ENCODE measurements around the gene DOCK3.

GRCh38 chr3:51395493-51396213 is 720.9 kb downstream of the DOCK3 start:
- TF ChIP-seq EP300 (IDR thresholded peaks at IDR 0.05) (no peak), POLR2A (IDR thresholded peaks at IDR 0.05) (no peak), POLR2AphosphoS5 (IDR thresholded peaks at IDR 0.05) (no peak)
- TF ChIP-seq, protein P1, sequence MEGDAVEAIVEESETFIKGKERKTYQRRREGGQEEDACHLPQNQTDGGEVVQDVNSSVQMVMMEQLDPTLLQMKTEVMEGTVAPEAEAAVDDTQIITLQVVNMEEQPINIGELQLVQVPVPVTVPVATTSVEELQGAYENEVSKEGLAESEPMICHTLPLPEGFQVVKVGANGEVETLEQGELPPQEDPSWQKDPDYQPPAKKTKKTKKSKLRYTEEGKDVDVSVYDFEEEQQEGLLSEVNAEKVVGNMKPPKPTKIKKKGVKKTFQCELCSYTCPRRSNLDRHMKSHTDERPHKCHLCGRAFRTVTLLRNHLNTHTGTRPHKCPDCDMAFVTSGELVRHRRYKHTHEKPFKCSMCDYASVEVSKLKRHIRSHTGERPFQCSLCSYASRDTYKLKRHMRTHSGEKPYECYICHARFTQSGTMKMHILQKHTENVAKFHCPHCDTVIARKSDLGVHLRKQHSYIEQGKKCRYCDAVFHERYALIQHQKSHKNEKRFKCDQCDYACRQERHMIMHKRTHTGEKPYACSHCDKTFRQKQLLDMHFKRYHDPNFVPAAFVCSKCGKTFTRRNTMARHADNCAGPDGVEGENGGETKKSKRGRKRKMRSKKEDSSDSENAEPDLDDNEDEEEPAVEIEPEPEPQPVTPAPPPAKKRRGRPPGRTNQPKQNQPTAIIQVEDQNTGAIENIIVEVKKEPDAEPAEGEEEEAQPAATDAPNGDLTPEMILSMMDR (IDR thresholded peaks at IDR 0.05): no peak
